HUES48 (cell line): ENCODE measurements around the gene KRT83.
"Not testable (repeated sequence)": the region's sequence is repeated elsewhere in the genome, so short reads cannot be mapped to it uniquely, and the experiment has no call there.

Experiments
- H3K27ac ChIP-seq: one replicate; pipeline ENCODE4 v1.7.0; 2013; ENCODE audit warnings: low read depth, low read length, inconsistent platforms
- H3K27me3 ChIP-seq: 2 replicates; pipeline ENCODE4 v1.6.1; 2013; ENCODE audit warnings: mild to moderate bottlenecking, low read length; ENCODE audit not compliant: control insufficient read depth, insufficient read depth
- H3K36me3 ChIP-seq: 2 replicates; pipeline ENCODE4 v1.6.1; 2013; ENCODE audit warnings: low read length; ENCODE audit not compliant: control insufficient read depth, insufficient read depth
- H3K4me1 ChIP-seq: 2 replicates; pipeline ENCODE4 v1.6.1; 2013; ENCODE audit warnings: mild to moderate bottlenecking, low read length; ENCODE audit not compliant: control insufficient read depth, insufficient read depth
- H3K4me3 ChIP-seq: 2 replicates; pipeline ENCODE4 v1.5.1; 2013; ENCODE audit warnings: mild to moderate bottlenecking, low read depth, low read length
- H3K9ac ChIP-seq: 2 replicates; pipeline ENCODE4 v1.6.1; 2013; ENCODE audit warnings: mild to moderate bottlenecking, low read depth, low read length, moderate library complexity
- H3K9me3 ChIP-seq: 2 replicates; pipeline ENCODE4 v1.6.1; 2013; ENCODE audit warnings: low read length; ENCODE audit not compliant: control insufficient read depth, insufficient read depth

Gene KRT83

GRCh38 chr12:52307836-52308805 is 13.1 kb downstream of the KRT83 start:
- no peak overlapping the region for H3K9ac ChIP-seq
- no peaks in the 10 kb centered on the region for H3K9me3 ChIP-seq
- H3K4me1 ChIP-seq: peaks cover 6% of the 10 kb centered on the region
- peak overlapping the region; percentile 69 for H3K4me3 ChIP-seq
- peaks cover 50% of the 10 kb centered on the region for H3K27me3 ChIP-seq
- no peaks in the 10 kb centered on the region for H3K36me3 ChIP-seq
- H3K27ac ChIP-seq: no peak overlapping the region

DNA sequence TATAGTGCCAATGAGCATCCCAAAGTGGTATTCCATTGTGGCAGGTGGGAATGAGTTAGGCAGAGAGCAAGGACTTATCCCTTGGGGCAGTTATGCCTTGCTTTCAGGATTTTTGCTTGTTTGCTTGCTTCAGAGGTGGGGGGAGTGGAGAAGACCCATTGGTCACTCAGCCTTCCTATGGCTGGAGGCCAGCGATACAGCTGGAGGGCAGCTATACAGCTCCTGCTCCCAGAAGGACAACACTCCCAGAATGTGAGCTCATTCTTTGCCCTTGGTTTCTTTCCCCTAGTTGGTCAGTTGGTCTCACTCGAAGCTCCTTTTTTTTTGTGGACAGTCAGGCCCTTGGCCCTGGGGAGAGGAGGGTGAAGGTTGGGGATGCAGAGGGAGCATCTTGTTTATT is 14.5 kb downstream of the KRT83 start:
- no peaks in the 10 kb centered on the region for H3K9me3 ChIP-seq
- no peaks in the 10 kb centered on the region for H3K36me3 ChIP-seq

DNA sequence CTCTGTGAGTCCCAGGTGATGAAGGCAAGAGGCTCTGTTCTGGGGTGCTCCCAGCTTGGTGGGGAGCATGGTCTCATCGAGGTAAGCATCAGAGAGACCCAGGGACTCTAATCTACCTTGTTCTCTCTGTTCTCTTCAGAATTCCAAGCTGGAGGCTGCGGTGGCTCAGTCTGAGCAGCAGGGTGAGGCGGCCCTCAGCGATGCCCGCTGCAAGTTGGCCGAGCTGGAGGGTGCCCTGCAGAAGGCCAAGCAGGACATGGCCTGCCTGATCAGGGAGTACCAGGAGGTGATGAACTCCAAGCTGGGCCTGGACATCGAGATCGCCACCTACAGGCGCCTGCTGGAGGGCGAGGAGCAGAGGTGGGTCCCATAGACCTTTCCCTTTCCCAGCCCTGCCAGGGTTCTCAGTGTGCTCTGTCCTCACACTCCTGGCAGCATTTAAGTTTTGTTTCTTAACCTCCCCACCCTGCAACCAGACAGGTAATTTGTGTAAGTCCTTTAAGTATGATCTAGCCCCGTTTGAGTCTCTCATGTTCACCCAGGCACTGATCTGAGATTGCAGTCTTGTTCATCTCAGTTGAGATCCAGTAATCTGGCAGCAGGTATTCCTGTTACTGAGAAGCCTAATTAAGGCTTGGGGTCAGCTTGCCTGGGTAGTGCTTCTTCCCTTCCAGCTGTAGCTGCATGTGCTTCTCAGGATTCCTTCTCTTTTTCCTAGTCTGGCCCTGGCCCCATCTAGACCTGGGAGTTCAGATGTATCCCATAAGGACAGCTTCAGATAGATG is 15.1 kb downstream of the KRT83 start:
- H3K4me3 ChIP-seq: no peak overlapping the region
- H3K36me3 ChIP-seq: no peaks in the 10 kb centered on the region
- peaks cover 6% of the 10 kb centered on the region for H3K4me1 ChIP-seq
- no peaks in the 10 kb centered on the region for H3K9me3 ChIP-seq
- H3K27me3 ChIP-seq: peaks cover 47% of the 10 kb centered on the region
- no peak overlapping the region for H3K27ac ChIP-seq
- no peak overlapping the region for H3K9ac ChIP-seq

More for the DNA sequence above, 14.5 kb downstream of the KRT83 start:
- H3K27me3 ChIP-seq: peaks cover 49% of the 10 kb centered on the region
- peaks cover 6% of the 10 kb centered on the region for H3K4me1 ChIP-seq
- no peak overlapping the region for H3K4me3 ChIP-seq
- no peak overlapping the region for H3K9ac ChIP-seq
- no peak overlapping the region for H3K27ac ChIP-seq

DNA sequence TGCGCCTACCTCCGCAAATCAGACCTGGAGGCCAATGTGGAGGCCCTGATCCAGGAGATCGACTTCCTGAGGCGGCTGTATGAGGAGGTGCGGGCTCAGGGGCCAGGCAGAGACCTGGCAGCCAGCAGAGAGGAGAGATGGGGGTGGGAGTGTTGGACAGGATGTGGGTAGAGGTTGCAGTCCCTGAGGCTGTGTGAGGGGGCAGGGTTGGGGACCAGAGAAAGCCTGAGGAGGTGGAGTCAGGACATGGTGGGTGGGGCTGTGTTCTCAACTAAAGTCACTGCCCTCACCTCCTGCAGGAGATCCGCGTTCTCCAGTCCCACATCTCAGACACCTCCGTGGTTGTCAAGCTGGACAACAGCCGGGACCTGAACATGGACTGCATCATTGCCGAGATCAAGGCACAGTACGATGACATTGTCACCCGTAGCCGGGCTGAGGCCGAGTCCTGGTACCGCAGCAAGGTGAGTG is 16.2 kb downstream of the KRT83 start:
- H3K27me3 ChIP-seq: peaks cover 39% of the 10 kb centered on the region

DNA sequence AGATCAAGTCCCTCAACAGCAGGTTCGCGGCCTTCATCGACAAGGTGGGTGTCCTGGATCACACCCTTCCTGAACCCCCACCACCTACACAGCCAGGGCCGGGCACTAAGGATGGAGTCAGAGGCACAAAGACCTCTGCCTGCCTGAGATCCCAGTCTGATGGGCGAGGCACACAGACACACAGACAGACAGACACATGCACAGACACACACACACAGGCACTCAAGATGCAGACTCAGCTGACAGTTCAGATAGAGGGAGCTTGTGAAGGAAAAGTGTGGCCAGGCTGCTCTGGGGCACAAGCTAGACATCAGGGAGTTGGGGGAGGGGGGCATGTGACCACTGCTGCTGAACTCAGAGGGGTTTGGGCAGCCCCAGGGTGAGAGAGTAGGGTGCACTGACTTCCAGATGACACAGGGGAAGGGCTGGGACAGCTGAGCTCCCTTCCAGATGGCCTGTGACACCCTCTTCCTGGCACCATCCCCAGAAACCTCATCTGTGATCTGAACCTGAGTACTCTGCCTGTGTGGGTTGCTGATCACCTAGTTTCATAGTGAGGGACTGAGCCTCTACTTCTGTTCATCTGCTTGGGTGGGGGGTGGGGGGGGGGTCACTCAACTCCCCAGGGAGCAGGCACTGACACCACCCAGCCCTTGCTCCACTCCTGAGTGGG is 18.8 kb downstream of the KRT83 start:
- not testable (repeated sequence) for H3K9ac ChIP-seq, H3K36me3 ChIP-seq, H3K4me1 ChIP-seq, H3K27ac ChIP-seq, H3K9me3 ChIP-seq, H3K4me3 ChIP-seq
- peaks cover 19% of the 10 kb centered on the region for H3K27me3 ChIP-seq

More for the DNA sequence above, 16.2 kb downstream of the KRT83 start:
- not testable (repeated sequence) for H3K4me1 ChIP-seq, H3K9ac ChIP-seq, H3K9me3 ChIP-seq, H3K27ac ChIP-seq, H3K36me3 ChIP-seq, H3K4me3 ChIP-seq

DNA sequence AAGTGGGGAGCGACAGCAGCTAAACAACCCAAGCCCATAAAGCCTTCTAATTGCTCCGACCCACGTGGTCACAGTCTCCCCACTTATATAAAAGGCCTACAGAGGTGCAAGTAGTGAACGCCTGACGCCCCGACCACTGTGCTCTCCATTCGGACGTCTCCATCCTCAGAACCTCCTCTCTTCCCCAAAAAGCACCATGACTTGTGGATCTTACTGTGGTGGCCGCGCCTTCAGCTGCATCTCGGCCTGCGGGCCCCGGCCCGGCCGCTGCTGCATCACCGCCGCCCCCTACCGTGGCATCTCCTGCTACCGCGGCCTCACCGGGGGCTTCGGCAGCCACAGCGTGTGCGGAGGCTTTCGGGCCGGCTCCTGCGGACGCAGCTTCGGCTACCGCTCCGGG is 19.5 kb downstream of the KRT83 start:
- H3K4me1 ChIP-seq, H3K27ac ChIP-seq, H3K36me3 ChIP-seq, H3K9ac ChIP-seq, H3K4me3 ChIP-seq, H3K9me3 ChIP-seq: not testable (repeated sequence)
- H3K27me3 ChIP-seq: peaks cover 12% of the 10 kb centered on the region

- Histone ChIP-seq H3K4me1 (no peaks in the 10 kb centered on the region), H3K4me3 (no peak overlapping the region), H3K9me3 (no peaks in the 10 kb centered on the region), H3K36me3 (no peaks in the 10 kb centered on the region), H3K9ac (no peak overlapping the region), H3K27ac (no peak overlapping the region), H3K27me3 (peaks cover 6% of the 10 kb centered on the region)
Measured at GRCh38 chr12:52300796-52301691, 20.2 kb downstream of the KRT83 start.

- Histone ChIP-seq H3K27me3 (peaks cover 6% of the 10 kb centered on the region), H3K9me3 (no peaks in the 10 kb centered on the region)
Measured at GRCh38 chr12:52298677-52299190, 22.5 kb downstream of the KRT83 start.

DNA sequence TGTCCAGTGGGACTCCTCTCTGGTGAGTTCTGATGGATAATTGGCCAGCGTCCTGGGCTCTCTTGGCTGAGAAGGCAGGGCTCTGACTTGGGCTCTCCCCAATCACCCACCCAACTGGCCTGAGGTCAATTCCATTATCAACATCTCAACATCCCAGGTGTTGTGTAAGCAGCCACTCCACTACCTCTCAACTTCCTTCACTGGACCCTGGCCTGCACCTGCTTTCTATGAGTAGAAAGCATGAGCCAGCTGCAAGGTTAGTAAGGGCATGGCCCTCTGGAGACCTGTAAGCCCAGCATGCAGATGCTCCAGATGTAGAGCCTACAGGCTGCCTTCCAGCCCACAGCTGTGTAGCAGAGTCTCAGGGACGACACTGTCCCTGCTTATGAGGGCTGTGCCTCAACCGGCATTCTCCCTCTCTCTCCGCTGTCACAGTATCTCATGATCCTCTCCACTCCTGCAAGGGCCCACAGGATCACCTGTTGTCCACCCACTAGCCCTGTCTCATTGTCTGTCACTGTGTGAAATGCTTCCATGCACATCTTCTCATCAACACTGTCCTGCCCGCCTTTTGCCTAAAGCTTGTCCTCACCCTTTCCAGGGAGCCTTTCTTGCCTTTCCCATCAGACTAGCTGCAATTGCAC is 24.5 kb downstream of the KRT83 start:
- Histone ChIP-seq H3K27ac (no peak overlapping the region), H3K36me3 (no peaks in the 10 kb centered on the region), H3K4me3 (no peak overlapping the region), H3K9ac (no peak overlapping the region), H3K9me3 (no peaks in the 10 kb centered on the region), H3K27me3 (peaks cover 6% of the 10 kb centered on the region), H3K4me1 (no peaks in the 10 kb centered on the region)

More at GRCh38 chr12:52298677-52299190, 22.5 kb downstream of the KRT83 start:
- Histone ChIP-seq H3K9ac (no peak overlapping the region), H3K4me3 (no peak overlapping the region), H3K4me1 (no peaks in the 10 kb centered on the region), H3K36me3 (no peaks in the 10 kb centered on the region), H3K27ac (no peak overlapping the region)
